ENCODE measurements around the gene IQCH.

- TF ChIP-seq ELF4 (IDR thresholded peaks at IDR 0.05): no peak
- TF ChIP-seq SP1 (IDR thresholded peaks at IDR 0.05): no peak
- no peak for TF ChIP-seq LEF1 (IDR thresholded peaks at IDR 0.05; ENCODE audit: borderline replicate concordance)
- TF ChIP-seq ARNT (IDR thresholded peaks at IDR 0.05): no peak
- TF ChIP-seq NFRKB (IDR thresholded peaks at IDR 0.05): no peak
- no peak for TF ChIP-seq BHLHE40 (IDR thresholded peaks at IDR 0.05; ENCODE audit: borderline replicate concordance)
- no peak for TF ChIP-seq FOXM1 (IDR thresholded peaks at IDR 0.05; ENCODE audit: borderline replicate concordance)
- no peak for TF ChIP-seq L3MBTL2 (conservative IDR thresholded peaks at IDR 0.05)
- TF ChIP-seq CTBP1 (IDR thresholded peaks at IDR 0.05; ENCODE audit: borderline replicate concordance): no peak
Observed at GRCh38 chr15:67501177-67501835, 246.7 kb downstream of the IQCH start.
